Retinal pigment epithelial cell (primary cell): ENCODE measurements around the gene PLA2G4F.

ENCODE experiments used
- DNase-seq: peaks from one replicate; pipeline ENCODE4 v3.0.0-alpha.2; 2010; ENCODE audit warnings: low read depth
- H3K4me3 ChIP-seq: 2 replicates; pipeline ENCODE4 v1.5.1; 2011; ENCODE audit warnings: mild to moderate bottlenecking, low read length, control low read depth, moderate library complexity
- CTCF ChIP-seq: conservative IDR thresholded peaks from 2 replicates; pipeline ENCODE4 v1.5.1; 2011; ENCODE audit warnings: low read depth, low read length, control low read depth, inconsistent platforms

The PLA2G4F gene

GRCh38 chr15:42153874-42154211, 2.6 kb downstream of the PLA2G4F start:
- no peak overlapping the region for H3K4me3 ChIP-seq
- no peak for TF ChIP-seq CTCF
- DNase-seq = no peak

- H3K4me3 ChIP-seq = no peak overlapping the region
- no peak for DNase-seq
- no peak for TF ChIP-seq CTCF
Measured at GRCh38 chr15:42152921-42153698, 3.3 kb downstream of the PLA2G4F start.

GRCh38 chr15:42152196-42152920, 4.1 kb downstream of the PLA2G4F start:
- DNase-seq = peak; percentile 63
- no peak for TF ChIP-seq CTCF
- no peak overlapping the region for H3K4me3 ChIP-seq

- TF ChIP-seq CTCF = no peak
- H3K4me3 ChIP-seq = no peak overlapping the region
- DNase-seq = peak; percentile 59
Measured at GRCh38 chr15:42151736-42152135, 4.7 kb downstream of the PLA2G4F start.

- no peak for DNase-seq
- no peak overlapping the region for H3K4me3 ChIP-seq
- no peak for TF ChIP-seq CTCF
Measured at GRCh38 chr15:42151141-42151561, 5.3 kb downstream of the PLA2G4F start.

GRCh38 chr15:42150219-42150970, 6.0 kb downstream of the PLA2G4F start:
- no peak for TF ChIP-seq CTCF
- no peak overlapping the region for H3K4me3 ChIP-seq
- DNase-seq = no peak
